Endothelial cell of umbilical vein (primary cell): ENCODE results near the gene ACOX1. TPM values are rescaled to one million over a fixed set of nuclear protein-coding genes. Genes with fewer than 3 reads are reported as not detected.

Source experiments
- BruUV-seq: library from RNA; stranded (reverse); fragments of 400-500 nt; replicated peaks from 2 replicates; lab custom pipeline; 2021; lab: Mats Ljungman, UMichigan
- CTCF ChIA-PET: fragments of 300-600, 350-600 bp; sonication (Branson Sonifier 250); formaldehyde crosslinking; loops from one replicate; lab custom pipeline; 2021; ENCODE audit warnings: antibody characterized with exemption, inconsistent platforms; lab: Charles Lee
- POLR2A ChIA-PET: fragments of 300-600, 350-600 bp; sonication (Branson Sonifier 250); formaldehyde crosslinking; loops from one replicate; lab custom pipeline; 2021; ENCODE audit warnings: antibody characterized with exemption, inconsistent platforms; lab: Charles Lee
- DNase-seq: peaks from one replicate; pipeline ENCODE4 v3.0.0-alpha.2; 2011; ENCODE audit warnings: low read depth, low spot score
- FAIRE-seq: peaks from 2 replicates; lab custom pipeline; 2011; peaks lifted over from hg19 to GRCh38; lab: Jason Lieb, UNC
- H2AFZ ChIP-seq: 2 replicates; pipeline ENCODE4 v1.6.0; 2012; ENCODE audit warnings: low read depth, low read length, control low read depth, inconsistent platforms
- H3K27ac ChIP-seq: 2 replicates; pipeline ENCODE4 v1.5.1; 2011; ENCODE audit warnings: low read depth, mild to moderate bottlenecking, control low read depth, low read length, moderate library complexity; ENCODE audit not compliant: insufficient read depth
- H3K27me3 ChIP-seq, 2 experiments: 2 replicates each; pipeline versions ENCODE4 v1.6.0 to v1.6.1; 2011; ENCODE audit warnings: low read length in 2 of 2, mixed read lengths in 1 of 2; ENCODE audit not compliant: control insufficient read depth in 2 of 2, insufficient read depth in 2 of 2
- H3K36me3 ChIP-seq, 2 experiments: 2 replicates in 1 of 2; 3 replicates in 1 of 2; pipeline ENCODE4 v1.5.1; 2011; ENCODE audit warnings: low read length in 2 of 2, mild to moderate bottlenecking in 1 of 2, moderate library complexity in 1 of 2; ENCODE audit not compliant: control insufficient read depth in 2 of 2, insufficient read depth in 2 of 2; ENCODE audit errors: extremely low read depth in 1 of 2
- H3K4me1 ChIP-seq: 3 replicates; pipeline ENCODE4 v1.5.1; 2011; ENCODE audit warnings: mild to moderate bottlenecking, low read length; ENCODE audit not compliant: control insufficient read depth, insufficient read depth; ENCODE audit errors: extremely low read depth
- H3K4me2 ChIP-seq: 2 replicates; pipeline ENCODE4 v1.6.1; 2011; ENCODE audit warnings: low read length, control low read depth, mixed read lengths; ENCODE audit not compliant: insufficient read depth
- H3K4me3 ChIP-seq, 3 experiments: fragments of 200-600 bp in 1 of 3; sonication (generic), shearing (Covaris generic) in 1 of 3; replicated peaks in 1 of 3; 2 replicates each; pipeline ENCODE4 v1.5.1; 2011 to 2016; ENCODE audit warnings: control low read depth in 3 of 3, low read length in 3 of 3, mild to moderate bottlenecking in 2 of 3, inconsistent platforms in 1 of 3, low read depth in 1 of 3, moderate library complexity in 1 of 3; ENCODE audit not compliant: insufficient read depth in 1 of 3
- H3K79me2 ChIP-seq: 2 replicates; pipeline ENCODE4 v1.6.0; 2012; ENCODE audit warnings: low read length, inconsistent platforms; ENCODE audit not compliant: control insufficient read depth, insufficient read depth
- H3K9ac ChIP-seq: replicated peaks from 2 replicates; pipeline ENCODE3; 2011; ENCODE audit warnings: low read length, control low read depth; ENCODE audit not compliant: insufficient read depth; ENCODE audit errors: extremely low read depth
- H3K9me1 ChIP-seq: replicated peaks from 3 replicates; pipeline ENCODE4 v1.6.0; 2011; ENCODE audit warnings: mild to moderate bottlenecking, low read length; ENCODE audit not compliant: control insufficient read depth, insufficient read depth; ENCODE audit errors: extremely low read depth
- H3K9me3 ChIP-seq: replicated peaks from 2 replicates; pipeline ENCODE4 v1.5.1; 2012; ENCODE audit warnings: low read length, inconsistent platforms; ENCODE audit not compliant: control insufficient read depth, insufficient read depth
- H4K20me1 ChIP-seq: replicated peaks from 2 replicates; pipeline ENCODE3; 2011; ENCODE audit warnings: mild to moderate bottlenecking, low read length; ENCODE audit not compliant: control insufficient read depth, insufficient read depth; ENCODE audit errors: extremely low read depth
- CTCF ChIP-seq, 2 donors: IDR thresholded peaks; 1 replicate in 1 of 2; 2 replicates in 1 of 2; pipeline ENCODE4 v1.5.1; 2011; ENCODE audit warnings: low read length in 2 of 2, mild to moderate bottlenecking in 2 of 2, moderate library complexity in 2 of 2, control low read depth in 1 of 2, inconsistent platforms in 1 of 2, low read depth in 1 of 2; ENCODE audit not compliant: insufficient read depth in 1 of 2; ENCODE audit errors: extremely low read depth in 1 of 2
- EZH2 ChIP-seq: IDR thresholded peaks from 2 replicates; pipeline ENCODE4 v1.6.1; 2012; ENCODE audit warnings: borderline replicate concordance, low read depth, mild to moderate bottlenecking, moderate library complexity, low read length, inconsistent platforms; ENCODE audit not compliant: severe bottlenecking
- FOS ChIP-seq: IDR thresholded peaks from 2 replicates; pipeline ENCODE4 v1.6.1; 2011; ENCODE audit warnings: mild to moderate bottlenecking, low read length, moderate library complexity, borderline replicate concordance; ENCODE audit not compliant: insufficient read depth
- GATA2 ChIP-seq: IDR thresholded peaks from 2 replicates; pipeline ENCODE4 v1.7.0; 2011; ENCODE audit warnings: low read depth, mild to moderate bottlenecking, moderate library complexity, mixed read lengths, low read length; ENCODE audit not compliant: insufficient read length, insufficient read depth
- JUN ChIP-seq: IDR thresholded peaks from 2 replicates; pipeline ENCODE4 v1.6.1; 2011; ENCODE audit warnings: borderline replicate concordance, low read depth; ENCODE audit not compliant: insufficient read length, insufficient read depth
- MAX ChIP-seq: IDR thresholded peaks from 2 replicates; pipeline ENCODE4 v1.6.1; 2011; ENCODE audit not compliant: insufficient read depth, insufficient read length
- MYC ChIP-seq: IDR thresholded peaks from one replicate; pipeline ENCODE4 v1.6.1; 2011; ENCODE audit warnings: mild to moderate bottlenecking, low read depth, low read length
- POLR2A ChIP-seq: IDR thresholded peaks from 2 replicates; pipeline ENCODE4 v1.6.1; 2012; ENCODE audit warnings: low read depth, mild to moderate bottlenecking, control low read depth, low read length
- POLR2AphosphoS5 ChIP-seq: IDR thresholded peaks from 2 replicates; pipeline ENCODE4 v1.6.1; 2012; ENCODE audit warnings: low read depth, mild to moderate bottlenecking, control low read depth, low read length, moderate library complexity; ENCODE audit not compliant: insufficient read depth
- dilution Hi-C: fragments of 300-500 bp; cut with MboI; formaldehyde crosslinking; loops from one replicate; pipeline ENCODE4 v1.15.0; 2019; ENCODE audit warnings: low sequenced_read_pairs; ENCODE audit not compliant: extremely low pct_ligation_motif_present
- intact Hi-C: fragments of 100-400 bp; cut with micrococcal nuclease; formaldehyde crosslinking; loops from one replicate; pipeline ENCODE4 v1.10.0; 2022
- polyA plus RNA-seq, 4 experiments: library from polyadenylated mRNA; depleted of rRNA in 3 of 4; stranded (reverse) in 3 of 4; unstranded in 1 of 4; fragments of >200 nt; gene quantifications; 2 replicates each; pipeline versions ENCODE4 v1.2.1 to v1.2.3, GENCODE V29; 2011 to 2012; ENCODE audit warnings: missing spikeins in 1 of 4
- total RNA-seq: library from RNA; stranded (reverse); gene quantifications from 2 replicates; pipeline ENCODE4 v1.2.3, GENCODE V29; 2021

ACOX1 gene
- total and polyA plus RNA-seq, 2 donors (not counting 3 experiments of a cell fraction or from before 2014, with no cell fraction given) = 17.9 to 45.1 TPM

GRCh38 chr17:76013377-76013932 is 34.5 kb upstream of the ACOX1 start:
- H3K9me1 ChIP-seq = no peaks in the 10 kb centered on the region
- BruUV-seq = no TSS peak
- no peak overlapping the region for H2AFZ ChIP-seq
- no peak for TF ChIP-seq POLR2A
- TF ChIP-seq MAX = no peak
- TF ChIP-seq MYC = no peak
- TF ChIP-seq POLR2AphosphoS5 = no peak
- TF ChIP-seq FOS = no peak
- no peak for TF ChIP-seq EZH2
- TF ChIP-seq JUN = no peak
- TF ChIP-seq CTCF (IDR thresholded peaks at IDR 0.05; ENCODE audit: extremely low read depth in 1 of 2, insufficient read depth in 1 of 2, low read depth in 1 of 2, low read length in 2 of 2) = no peak
- TF ChIP-seq GATA2 = no peak
- dilution Hi-C loops (no loop called here), intact Hi-C loops (loop anchor here (5.0 to 10.0 kb wide), 4 partner anchors 64 to 261 kb away; partner anchors contain the start of gene ZACN)
- H3K27me3 ChIP-seq = no peaks in the 10 kb centered on the region
- ChIA-PET CTCF (interaction anchor here (0.6 to 3.4 kb wide), 51 partner anchors 8 to 286 kb away, joined by 3 to 31 read pairs (median 5); partner anchors contain the start of genes CDK3, EVPL, EXOC7 and MRPL38), POLR2A (no interaction called here)
- no peaks in the 10 kb centered on the region for H3K9me3 ChIP-seq
- H3K9ac ChIP-seq = no peak overlapping the region
- H3K4me3 ChIP-seq = no peak overlapping the region
- H4K20me1 ChIP-seq = no peaks in the 10 kb centered on the region
- FAIRE-seq = no peak
- no peak for DNase-seq
- H3K4me2 ChIP-seq = no peak overlapping the region
- no peaks in the 10 kb centered on the region for H3K4me1 ChIP-seq
- H3K79me2 ChIP-seq = no peaks in the 10 kb centered on the region
- no peaks in the 10 kb centered on the region for H3K36me3 ChIP-seq
- H3K27ac ChIP-seq = no peak overlapping the region
